HepG2 (cell line): ENCODE data around the gene MTG1. TPM values are rescaled to one million over a fixed set of nuclear protein-coding genes. Genes with fewer than 3 reads are reported as not detected.
A peak's percentile ranks its signal among the peaks of the same experiment; 100 is the strongest.

Experiments
- ATAD3A ChIP-seq: sonication (generic); formaldehyde crosslinking; IDR thresholded peaks from 2 replicates; pipeline ENCODE4 v1.4.0; 2020; ENCODE audit warnings: missing genetic modification reagents
- CBFB ChIP-seq: sonication (generic); formaldehyde crosslinking; IDR thresholded peaks from 2 replicates; pipeline ENCODE4 v1.4.0; 2020; ENCODE audit warnings: missing genetic modification reagents
- DMAP1 ChIP-seq: IDR thresholded peaks from 2 replicates; pipeline ENCODE4 v1.6.1; 2016
- ETV6 ChIP-seq: sonication (generic); formaldehyde crosslinking; conservative IDR thresholded peaks from 2 replicates; pipeline ENCODE4 v1.4.0; 2020; ENCODE audit warnings: missing genetic modification reagents
- FOXJ3 ChIP-seq: sonication (generic); formaldehyde crosslinking; IDR thresholded peaks from 2 replicates; pipeline ENCODE4 v1.4.0; 2020; ENCODE audit warnings: missing genetic modification reagents, mild to moderate bottlenecking, borderline replicate concordance
- GPN1 ChIP-seq: sonication (generic); formaldehyde crosslinking; IDR thresholded peaks from 2 replicates; pipeline ENCODE4 v1.5.1; 2020; ENCODE audit warnings: missing genetic modification reagents, borderline replicate concordance
- SAFB2 ChIP-seq: sonication (generic); formaldehyde crosslinking; IDR thresholded peaks from 2 replicates; pipeline ENCODE4 v1.5.1; 2020; ENCODE audit warnings: missing genetic modification reagents, low read depth, mild to moderate bottlenecking, borderline replicate concordance
- SPEN ChIP-seq: sonication (generic); formaldehyde crosslinking; IDR thresholded peaks from 2 replicates; pipeline ENCODE4 v1.5.1; 2020; ENCODE audit warnings: low read depth, mild to moderate bottlenecking, missing genetic modification reagents
- SRY ChIP-seq: sonication (generic); formaldehyde crosslinking; IDR thresholded peaks from 2 replicates; pipeline ENCODE4 v1.8.0; 2022; ENCODE audit warnings: mild to moderate bottlenecking, missing genetic modification reagents
- TSC22D2 ChIP-seq: sonication (generic); formaldehyde crosslinking; IDR thresholded peaks from 2 replicates; pipeline ENCODE4 v1.5.1; 2020; ENCODE audit warnings: missing genetic modification reagents, mild to moderate bottlenecking, borderline replicate concordance
- U2AF2 ChIP-seq: fragments of 200-400 bp; formaldehyde crosslinking; IDR thresholded peaks from 2 replicates; pipeline ENCODE4 v1.6.1; 2017; ENCODE audit warnings: low read depth, mild to moderate bottlenecking, low read length
- ZNF230 ChIP-seq: sonication (generic); formaldehyde crosslinking; IDR thresholded peaks from 2 replicates; pipeline ENCODE4 v1.4.0; 2020; ENCODE audit warnings: mild to moderate bottlenecking, missing genetic modification reagents
- ZNF557 ChIP-seq: sonication (generic); formaldehyde crosslinking; IDR thresholded peaks from 2 replicates; pipeline ENCODE4 v1.4.0; 2020; ENCODE audit warnings: missing genetic modification reagents
- ZNF569 ChIP-seq: sonication (generic); formaldehyde crosslinking; IDR thresholded peaks from 2 replicates; pipeline ENCODE4 v1.5.0; 2020; ENCODE audit warnings: mild to moderate bottlenecking, missing genetic modification reagents, moderate library complexity, borderline replicate concordance
- ZNF841 ChIP-seq: sonication (generic); formaldehyde crosslinking; IDR thresholded peaks from 2 replicates; pipeline ENCODE4 v1.8.1; 2023; ENCODE audit warnings: missing genetic modification reagents, borderline replicate concordance
- ZNF883 ChIP-seq: sonication (generic); formaldehyde crosslinking; IDR thresholded peaks from 2 replicates; pipeline ENCODE4 v1.5.1; 2020; ENCODE audit warnings: mild to moderate bottlenecking, missing genetic modification reagents; ENCODE audit errors: not compliant biosample characterization
- polyA plus RNA-seq, 8 experiments: library from polyadenylated mRNA; depleted of rRNA in 3 of 8; stranded (reverse) in 7 of 8; unstranded in 1 of 8; fragments of >200 nt; fragmentation: Illumina TruSeq in 4 of 8; extraction: Trizol in 4 of 8; gene quantifications; 2 replicates each; pipeline versions ENCODE4 v1.2.1 to v1.2.3, GENCODE V29; 2011 to 2016; ENCODE audit warnings: low read depth in 4 of 8, missing spikeins in 1 of 8, mixed read lengths in 1 of 8; ENCODE audit not compliant: insufficient read depth in 1 of 8
- total RNA-seq, 5 experiments: library from RNA; depleted of rRNA; stranded (reverse); fragments of >200 nt; fragmentation: Illumina TruSeq; extraction: Trizol; gene quantifications; 2 replicates each; pipeline ENCODE4 v1.2.3, GENCODE V29; 2016; ENCODE audit warnings: low read depth in 1 of 5
- TF ChIP-seq, protein P1 (sequence below): sonication (generic); formaldehyde crosslinking; IDR thresholded peaks from 2 replicates; pipeline ENCODE4 v1.9.0; 2021; ENCODE audit warnings: missing genetic modification reagents, borderline replicate concordance
- TF ChIP-seq, protein P2 (sequence below): sonication (generic); formaldehyde crosslinking; IDR thresholded peaks from 2 replicates; pipeline ENCODE4 v1.4.0; 2020; ENCODE audit warnings: missing genetic modification reagents; ENCODE audit errors: not compliant biosample characterization
- TF ChIP-seq, protein P3 (sequence below): sonication (generic); formaldehyde crosslinking; conservative IDR thresholded peaks from 2 replicates; pipeline ENCODE4 v1.4.0; 2020; ENCODE audit warnings: mild to moderate bottlenecking, missing genetic modification reagents, moderate library complexity
- TF ChIP-seq, protein P4 (sequence below): sonication (generic); formaldehyde crosslinking; IDR thresholded peaks from 2 replicates; pipeline ENCODE4 v1.5.0; 2020; ENCODE audit warnings: missing genetic modification reagents, mild to moderate bottlenecking, borderline replicate concordance
- TF ChIP-seq, protein P5 (sequence below): sonication (generic); formaldehyde crosslinking; IDR thresholded peaks from 2 replicates; pipeline ENCODE4 v1.8.1; 2023; ENCODE audit warnings: mild to moderate bottlenecking, missing genetic modification reagents
- TF ChIP-seq, protein P6 (sequence below): IDR thresholded peaks from 2 replicates; pipeline ENCODE4 v1.6.1; 2012; ENCODE audit warnings: inconsistent platforms

Gene MTG1
- total and polyA plus RNA-seq, 2 of the 13 experiments (the other 11 are each of a cell fraction or from before 2014, with no cell fraction given): 42.0 to 103 TPM

DNA sequence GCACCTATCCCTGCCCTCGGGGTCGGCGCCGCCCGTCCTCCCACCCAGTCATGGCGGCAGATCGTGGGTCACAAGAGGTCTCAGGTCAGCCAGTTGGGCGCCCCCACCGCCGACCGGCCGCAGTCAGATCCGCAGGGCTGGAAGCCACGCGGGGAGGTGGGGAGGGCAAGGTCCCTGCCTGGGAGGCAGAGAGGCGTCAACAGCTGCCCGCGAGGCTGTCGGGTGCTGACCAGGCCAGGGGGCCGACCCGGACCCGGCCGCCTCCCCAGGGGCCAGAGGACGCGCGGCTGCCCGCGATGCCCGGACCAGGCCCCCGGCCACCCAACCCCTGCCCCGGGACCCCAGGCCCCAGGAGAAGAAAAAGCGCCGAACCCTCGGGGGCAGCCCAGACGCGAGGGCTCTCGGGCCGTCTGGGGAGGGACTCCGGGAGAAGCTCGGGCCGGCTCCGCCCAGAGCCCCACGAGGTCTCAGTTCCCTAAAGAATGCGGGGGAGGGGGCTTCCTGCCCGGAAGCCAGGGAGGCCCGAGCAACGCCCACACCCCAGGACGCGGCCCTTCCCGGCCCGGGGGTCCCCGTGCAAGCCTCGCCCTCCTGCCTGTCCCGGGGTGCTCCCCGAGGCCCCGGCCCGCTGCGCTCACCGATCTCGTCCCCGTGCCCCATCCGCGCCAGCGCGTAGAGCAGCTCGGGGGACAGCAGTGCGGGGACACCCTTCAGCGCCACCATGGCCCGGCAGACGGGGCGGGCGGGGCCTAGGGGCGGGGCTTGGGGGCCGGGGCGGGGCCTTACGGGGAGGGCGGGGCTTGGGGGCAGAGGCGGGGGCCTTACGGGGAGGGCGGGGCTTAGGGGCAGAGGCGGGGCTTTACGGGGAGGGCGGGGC is 36.4 kb upstream of the MTG1 start, which contains the start of gene FUOM (continued):
- TF ChIP-seq, protein P1, sequence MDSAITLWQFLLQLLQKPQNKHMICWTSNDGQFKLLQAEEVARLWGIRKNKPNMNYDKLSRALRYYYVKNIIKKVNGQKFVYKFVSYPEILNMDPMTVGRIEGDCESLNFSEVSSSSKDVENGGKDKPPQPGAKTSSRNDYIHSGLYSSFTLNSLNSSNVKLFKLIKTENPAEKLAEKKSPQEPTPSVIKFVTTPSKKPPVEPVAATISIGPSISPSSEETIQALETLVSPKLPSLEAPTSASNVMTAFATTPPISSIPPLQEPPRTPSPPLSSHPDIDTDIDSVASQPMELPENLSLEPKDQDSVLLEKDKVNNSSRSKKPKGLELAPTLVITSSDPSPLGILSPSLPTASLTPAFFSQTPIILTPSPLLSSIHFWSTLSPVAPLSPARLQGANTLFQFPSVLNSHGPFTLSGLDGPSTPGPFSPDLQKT: no peak
- TF ChIP-seq, protein P2, sequence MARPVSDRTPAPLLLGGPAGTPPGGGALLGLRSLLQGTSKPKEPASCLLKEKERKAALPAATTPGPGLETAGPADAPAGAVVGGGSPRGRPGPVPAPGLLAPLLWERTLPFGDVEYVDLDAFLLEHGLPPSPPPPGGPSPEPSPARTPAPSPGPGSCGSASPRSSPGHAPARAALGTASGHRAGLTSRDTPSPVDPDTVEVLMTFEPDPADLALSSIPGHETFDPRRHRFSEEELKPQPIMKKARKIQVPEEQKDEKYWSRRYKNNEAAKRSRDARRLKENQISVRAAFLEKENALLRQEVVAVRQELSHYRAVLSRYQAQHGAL (CRISPR knock-in tag): no peak
- TF ChIP-seq TSC22D2 (0 out of 2 replicates have a peak, but pooled peaks have one; percentile 35), ZNF230 (CRISPR knock-in tag) (no peak), ZNF841 (CRISPR knock-in tag) (no peak), ETV6 (CRISPR knock-in tag) (peak; percentile 71; the same call in 1 of the 2 replicates), ZNF883 (CRISPR knock-in tag) (peak; percentile 91), SAFB2 (CRISPR knock-in tag) (peak; percentile 55; the same call in 1 of the 2 replicates), ZNF569 (CRISPR knock-in tag) (no peak), GPN1 (CRISPR knock-in tag) (no peak), FOXJ3 (no peak), SRY (CRISPR knock-in tag) (peak; percentile 42; the same call in 1 of the 2 replicates), SPEN (0 out of 2 replicates have a peak, but pooled peaks have one; percentile 7), U2AF2 (no peak), ZNF557 (CRISPR knock-in tag) (no peak), ATAD3A (CRISPR knock-in tag) (no peak), DMAP1 (CRISPR knock-in tag) (peak; percentile 64), CBFB (CRISPR knock-in tag) (0 out of 2 replicates have a peak, but pooled peaks have one; percentile 11)
- TF ChIP-seq, protein P3, sequence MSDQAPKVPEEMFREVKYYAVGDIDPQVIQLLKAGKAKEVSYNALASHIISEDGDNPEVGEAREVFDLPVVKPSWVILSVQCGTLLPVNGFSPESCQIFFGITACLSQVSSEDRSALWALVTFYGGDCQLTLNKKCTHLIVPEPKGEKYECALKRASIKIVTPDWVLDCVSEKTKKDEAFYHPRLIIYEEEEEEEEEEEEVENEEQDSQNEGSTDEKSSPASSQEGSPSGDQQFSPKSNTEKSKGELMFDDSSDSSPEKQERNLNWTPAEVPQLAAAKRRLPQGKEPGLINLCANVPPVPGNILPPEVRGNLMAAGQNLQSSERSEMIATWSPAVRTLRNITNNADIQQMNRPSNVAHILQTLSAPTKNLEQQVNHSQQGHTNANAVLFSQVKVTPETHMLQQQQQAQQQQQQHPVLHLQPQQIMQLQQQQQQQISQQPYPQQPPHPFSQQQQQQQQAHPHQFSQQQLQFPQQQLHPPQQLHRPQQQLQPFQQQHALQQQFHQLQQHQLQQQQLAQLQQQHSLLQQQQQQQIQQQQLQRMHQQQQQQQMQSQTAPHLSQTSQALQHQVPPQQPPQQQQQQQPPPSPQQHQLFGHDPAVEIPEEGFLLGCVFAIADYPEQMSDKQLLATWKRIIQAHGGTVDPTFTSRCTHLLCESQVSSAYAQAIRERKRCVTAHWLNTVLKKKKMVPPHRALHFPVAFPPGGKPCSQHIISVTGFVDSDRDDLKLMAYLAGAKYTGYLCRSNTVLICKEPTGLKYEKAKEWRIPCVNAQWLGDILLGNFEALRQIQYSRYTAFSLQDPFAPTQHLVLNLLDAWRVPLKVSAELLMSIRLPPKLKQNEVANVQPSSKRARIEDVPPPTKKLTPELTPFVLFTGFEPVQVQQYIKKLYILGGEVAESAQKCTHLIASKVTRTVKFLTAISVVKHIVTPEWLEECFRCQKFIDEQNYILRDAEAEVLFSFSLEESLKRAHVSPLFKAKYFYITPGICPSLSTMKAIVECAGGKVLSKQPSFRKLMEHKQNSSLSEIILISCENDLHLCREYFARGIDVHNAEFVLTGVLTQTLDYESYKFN (CRISPR knock-in tag): 0 out of 2 replicates have a peak, but pooled peaks have one; percentile 10
- TF ChIP-seq, protein P4, sequence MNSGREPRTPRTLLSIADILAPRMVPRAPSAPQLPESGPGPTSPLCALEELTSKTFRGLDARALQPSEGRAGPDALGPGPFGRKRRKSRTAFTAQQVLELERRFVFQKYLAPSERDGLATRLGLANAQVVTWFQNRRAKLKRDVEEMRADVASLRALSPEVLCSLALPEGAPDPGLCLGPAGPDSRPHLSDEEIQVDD: 0 out of 2 replicates have a peak, but pooled peaks have one; percentile 41
- TF ChIP-seq, protein P5, sequence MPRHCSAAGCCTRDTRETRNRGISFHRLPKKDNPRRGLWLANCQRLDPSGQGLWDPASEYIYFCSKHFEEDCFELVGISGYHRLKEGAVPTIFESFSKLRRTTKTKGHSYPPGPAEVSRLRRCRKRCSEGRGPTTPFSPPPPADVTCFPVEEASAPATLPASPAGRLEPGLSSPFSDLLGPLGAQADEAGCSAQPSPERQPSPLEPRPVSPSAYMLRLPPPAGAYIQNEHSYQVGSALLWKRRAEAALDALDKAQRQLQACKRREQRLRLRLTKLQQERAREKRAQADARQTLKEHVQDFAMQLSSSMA: no peak
- TF ChIP-seq, protein P6, sequence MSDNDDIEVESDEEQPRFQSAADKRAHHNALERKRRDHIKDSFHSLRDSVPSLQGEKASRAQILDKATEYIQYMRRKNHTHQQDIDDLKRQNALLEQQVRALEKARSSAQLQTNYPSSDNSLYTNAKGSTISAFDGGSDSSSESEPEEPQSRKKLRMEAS: peak; percentile 94
